SU-DHL-6 (cell line): Measurements from ENCODE around the gene HAO1.
"Not testable (repeated sequence)": the region's sequence is repeated elsewhere in the genome, so short reads cannot be mapped to it uniquely, and the experiment has no call there.

ENCODE experiments used
- H2AFZ ChIP-seq: fragments of 200-600 bp; sonication (generic); 2 replicates; pipeline ENCODE4 v1.6.1; 2014; ENCODE audit warnings: low read depth, mild to moderate bottlenecking, moderate library complexity, mixed read lengths, antibody characterized with exemption, low read length; ENCODE audit not compliant: severe bottlenecking
- H3F3A ChIP-seq: fragments of 200-600 bp; shearing (Covaris generic); 2 replicates; pipeline ENCODE4 v1.6.0; 2016; ENCODE audit warnings: antibody characterized with exemption, mild to moderate bottlenecking; ENCODE audit not compliant: insufficient read depth
- H3K27ac ChIP-seq: fragments of 200-600 bp; sonication (generic); 2 replicates; pipeline ENCODE4 v1.5.1; 2016; ENCODE audit warnings: low read depth, mild to moderate bottlenecking, low read length, moderate library complexity, mixed read lengths
- H3K27me3 ChIP-seq: fragments of 200-600 bp; sonication (generic), shearing (Covaris generic); 2 replicates; pipeline ENCODE4 v1.6.0; 2014; ENCODE audit warnings: mild to moderate bottlenecking, low read length
- H3K36me3 ChIP-seq: fragments of 200-600 bp; sonication (generic); 2 replicates; pipeline ENCODE4 v1.6.1; 2014; ENCODE audit warnings: mild to moderate bottlenecking, low read length, mixed read lengths
- H3K4me2 ChIP-seq: fragments of 300-600, 200-600 bp; shearing (Covaris generic), sonication (generic); 2 replicates; pipeline ENCODE4 v1.6.0; 2014; ENCODE audit warnings: low read length, low read depth, mild to moderate bottlenecking; ENCODE audit not compliant: poor library complexity, severe bottlenecking
- H3K4me3 ChIP-seq: fragments of 200-600 bp; sonication (generic); 2 replicates; pipeline ENCODE4 v1.5.1; 2014; ENCODE audit warnings: antibody characterized with exemption, low read length, mild to moderate bottlenecking, mixed read lengths; ENCODE audit not compliant: insufficient read depth, poor library complexity, severe bottlenecking
- H3K79me2 ChIP-seq: fragments of 200-600 bp; sonication (generic); 2 replicates; pipeline ENCODE4 v1.6.1; 2014; ENCODE audit warnings: mild to moderate bottlenecking, low read length, moderate library complexity; ENCODE audit not compliant: insufficient read depth
- H3K9ac ChIP-seq: fragments of 200-600 bp; sonication (generic); 2 replicates; pipeline ENCODE4 v1.7.0; 2014; ENCODE audit warnings: mild to moderate bottlenecking, low read length
- H3K9me2 ChIP-seq: fragments of 200-600 bp; sonication (generic); replicated peaks from 2 replicates; pipeline ENCODE4 v1.6.1; 2014; ENCODE audit warnings: low read length; ENCODE audit not compliant: insufficient read depth
- H3K9me3 ChIP-seq: fragments of 200-600 bp; sonication (generic); 2 replicates; pipeline ENCODE4 v1.6.1; 2014; ENCODE audit warnings: low read length, mixed read lengths; ENCODE audit not compliant: insufficient read depth
- H4K20me1 ChIP-seq: fragments of 200-600 bp; sonication (generic); 2 replicates; pipeline ENCODE4 v1.6.1; 2014; ENCODE audit warnings: low read depth, mild to moderate bottlenecking, antibody characterized with exemption, low read length, moderate library complexity, mixed read lengths
- EZH2phosphoT487 ChIP-seq: fragments of 200-600 bp; sonication (generic), shearing (Covaris generic); conservative IDR thresholded peaks from 2 replicates; pipeline ENCODE4 v1.6.1; 2018; ENCODE audit warnings: mild to moderate bottlenecking, antibody characterized with exemption, low read length, moderate library complexity, mixed read lengths
- TF ChIP-seq, protein P1 (sequence below): fragments of 200-600 bp; sonication (generic); IDR thresholded peaks from one replicate; pipeline ENCODE4 v1.5.1; 2017; ENCODE audit warnings: antibody characterized with exemption, mild to moderate bottlenecking, low read length, moderate library complexity; ENCODE audit not compliant: insufficient read depth, poor library complexity, severe bottlenecking

The HAO1 gene

DNA sequence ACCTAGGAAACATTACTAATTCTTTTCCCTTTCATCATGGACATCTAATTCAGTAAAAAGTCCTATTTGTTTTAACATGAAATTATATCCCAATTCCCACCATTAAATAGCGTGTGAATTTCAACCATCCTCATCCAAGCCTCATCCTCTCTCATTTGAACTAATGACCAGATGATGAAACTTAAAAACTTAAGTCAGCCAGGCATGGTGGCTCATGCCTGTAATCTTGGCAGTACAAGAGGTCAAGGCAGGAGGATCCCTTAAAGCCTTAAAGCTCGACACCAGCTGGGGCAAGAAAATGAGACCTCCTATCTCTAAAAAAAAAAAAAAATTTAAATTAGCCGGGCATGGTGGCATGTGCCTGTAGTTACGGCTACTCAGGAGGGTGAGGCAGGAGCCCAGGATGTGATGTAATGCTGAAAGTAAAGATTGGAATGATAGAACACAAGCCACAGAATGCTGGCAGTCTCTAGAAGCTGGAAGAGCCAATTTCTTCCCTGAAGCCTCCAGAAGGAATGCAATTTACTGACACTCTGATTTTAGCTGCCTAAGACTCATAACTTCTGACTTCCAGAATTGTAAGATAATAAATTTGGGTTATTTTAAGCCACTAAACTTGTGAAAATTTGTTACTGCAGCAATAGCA is 27.1 kb upstream of the HAO1 start:
- Histone ChIP-seq H4K20me1 (no peaks in the 10 kb centered on the region), H3K4me3 (no peak overlapping the region), H3F3A (no peaks in the 10 kb centered on the region), H3K27me3 (no peaks in the 10 kb centered on the region), H3K79me2 (no peaks in the 10 kb centered on the region), H3K9me2 (no peaks in the 10 kb centered on the region), H3K27ac (no peak overlapping the region), H2AFZ (no peak overlapping the region), H3K36me3 (no peaks in the 10 kb centered on the region), H3K9ac (no peak overlapping the region), H3K9me3 (no peaks in the 10 kb centered on the region), H3K4me2 (no peak overlapping the region)
- TF ChIP-seq EZH2phosphoT487: no peak
- TF ChIP-seq, protein P1, sequence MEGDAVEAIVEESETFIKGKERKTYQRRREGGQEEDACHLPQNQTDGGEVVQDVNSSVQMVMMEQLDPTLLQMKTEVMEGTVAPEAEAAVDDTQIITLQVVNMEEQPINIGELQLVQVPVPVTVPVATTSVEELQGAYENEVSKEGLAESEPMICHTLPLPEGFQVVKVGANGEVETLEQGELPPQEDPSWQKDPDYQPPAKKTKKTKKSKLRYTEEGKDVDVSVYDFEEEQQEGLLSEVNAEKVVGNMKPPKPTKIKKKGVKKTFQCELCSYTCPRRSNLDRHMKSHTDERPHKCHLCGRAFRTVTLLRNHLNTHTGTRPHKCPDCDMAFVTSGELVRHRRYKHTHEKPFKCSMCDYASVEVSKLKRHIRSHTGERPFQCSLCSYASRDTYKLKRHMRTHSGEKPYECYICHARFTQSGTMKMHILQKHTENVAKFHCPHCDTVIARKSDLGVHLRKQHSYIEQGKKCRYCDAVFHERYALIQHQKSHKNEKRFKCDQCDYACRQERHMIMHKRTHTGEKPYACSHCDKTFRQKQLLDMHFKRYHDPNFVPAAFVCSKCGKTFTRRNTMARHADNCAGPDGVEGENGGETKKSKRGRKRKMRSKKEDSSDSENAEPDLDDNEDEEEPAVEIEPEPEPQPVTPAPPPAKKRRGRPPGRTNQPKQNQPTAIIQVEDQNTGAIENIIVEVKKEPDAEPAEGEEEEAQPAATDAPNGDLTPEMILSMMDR: no peak

DNA sequence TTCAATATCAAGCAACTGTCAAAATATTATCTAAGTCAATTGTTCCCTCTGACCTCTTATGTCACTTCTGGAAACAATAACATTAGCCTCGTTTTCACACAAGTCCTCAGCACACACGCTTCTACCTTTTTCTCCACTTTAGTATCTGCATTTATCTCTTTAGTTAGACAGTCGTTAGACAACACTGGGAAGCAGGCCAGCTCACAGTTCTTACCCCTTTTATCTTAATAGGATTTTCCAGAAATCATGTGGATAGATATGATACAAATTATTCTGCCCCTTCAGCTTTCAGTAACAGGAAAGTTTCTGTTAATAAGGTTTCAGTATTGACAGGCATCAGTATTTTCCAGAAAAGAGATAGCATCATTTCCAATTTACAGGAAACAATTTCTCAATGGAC is 25.9 kb upstream of the HAO1 start:
- no peaks in the 10 kb centered on the region for H3K9me3 ChIP-seq
- TF ChIP-seq EZH2phosphoT487: no peak
- TF ChIP-seq, protein P1: no peak
- H4K20me1 ChIP-seq: no peaks in the 10 kb centered on the region
- no peaks in the 10 kb centered on the region for H3K79me2 ChIP-seq
- no peak overlapping the region for H3K4me2 ChIP-seq
- no peaks in the 10 kb centered on the region for H3K27me3 ChIP-seq
- H3K4me3 ChIP-seq: no peak overlapping the region
- no peak overlapping the region for H3K27ac ChIP-seq
- no peaks in the 10 kb centered on the region for H3F3A ChIP-seq
- no peak overlapping the region for H3K9ac ChIP-seq
- H2AFZ ChIP-seq: no peak overlapping the region
- no peaks in the 10 kb centered on the region for H3K36me3 ChIP-seq
- no peaks in the 10 kb centered on the region for H3K9me2 ChIP-seq

DNA sequence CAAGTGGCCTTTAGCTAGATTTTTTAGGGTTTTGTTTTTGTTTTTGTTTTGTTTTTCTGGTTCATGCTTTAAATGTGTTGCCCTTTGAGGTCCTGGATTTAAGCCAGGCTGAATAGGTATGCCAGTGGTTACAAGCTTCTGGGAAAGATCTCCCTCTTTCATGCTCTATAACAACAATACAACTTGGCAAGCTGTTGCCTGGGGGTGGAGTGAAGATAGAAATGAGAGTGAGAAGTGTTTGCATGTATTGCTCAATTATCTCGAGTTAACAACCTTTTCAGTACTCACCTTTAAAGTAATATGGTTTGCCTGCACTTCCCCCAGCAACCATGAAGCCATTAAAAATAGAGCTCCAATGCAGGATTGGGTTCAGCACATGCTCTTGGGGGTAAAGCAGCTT is 19.2 kb upstream of the HAO1 start:
- Histone ChIP-seq H3K27ac (no peak overlapping the region), H3K9ac (no peak overlapping the region), H4K20me1 (no peaks in the 10 kb centered on the region)

DNA sequence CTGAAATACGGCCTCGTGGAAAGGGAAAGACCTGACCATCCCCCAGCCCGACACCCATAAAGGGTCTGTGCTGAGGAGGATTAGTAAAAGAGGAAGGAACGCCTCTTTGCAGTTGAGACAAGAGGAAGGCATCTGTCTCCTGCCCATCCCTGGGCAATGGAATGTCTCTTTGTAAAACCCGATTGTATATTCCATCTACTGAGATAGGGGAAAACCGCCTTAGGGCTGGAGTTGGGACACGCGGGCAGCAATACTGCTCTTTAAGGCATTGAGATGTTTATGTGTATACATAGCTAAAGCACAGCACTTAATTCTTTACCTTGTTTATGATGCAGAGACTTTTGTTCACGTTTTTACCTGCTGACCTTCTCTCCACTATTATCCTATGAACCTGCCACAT is 16.3 kb upstream of the HAO1 start:
- H3K4me2 ChIP-seq, H3K9me2 ChIP-seq, H3K36me3 ChIP-seq, H3F3A ChIP-seq, H2AFZ ChIP-seq, H3K79me2 ChIP-seq, H3K27ac ChIP-seq, H3K9me3 ChIP-seq, H3K27me3 ChIP-seq, H4K20me1 ChIP-seq, H3K4me3 ChIP-seq, H3K9ac ChIP-seq: not testable (repeated sequence)

More for the DNA sequence above, 19.2 kb upstream of the HAO1 start:
- 0 out of 2 replicates have a peak, but pooled peaks cover 3% of the 10 kb centered on the region for H3K9me2 ChIP-seq
- no peak overlapping the region for H3K4me3 ChIP-seq
- H2AFZ ChIP-seq: no peak overlapping the region
- no peaks in the 10 kb centered on the region for H3K27me3 ChIP-seq
- no peaks in the 10 kb centered on the region for H3F3A ChIP-seq
- H3K36me3 ChIP-seq: no peaks in the 10 kb centered on the region
- no peaks in the 10 kb centered on the region for H3K9me3 ChIP-seq
- no peaks in the 10 kb centered on the region for H3K79me2 ChIP-seq
- H3K4me2 ChIP-seq: no peak overlapping the region
- TF ChIP-seq, protein P1: no peak
- no peak for TF ChIP-seq EZH2phosphoT487
